NOMO-1 treated with DMSO at 0.1 percent for 48 hours (cell line): Measurements from ENCODE around the gene FCRLA.

Experiments used
- DNase-seq: peaks from one replicate; lab custom pipeline; 2025; ENCODE audit not compliant: unreplicated experiment; lab: John Stamatoyannopoulos, UW

FCRLA gene

DNA sequence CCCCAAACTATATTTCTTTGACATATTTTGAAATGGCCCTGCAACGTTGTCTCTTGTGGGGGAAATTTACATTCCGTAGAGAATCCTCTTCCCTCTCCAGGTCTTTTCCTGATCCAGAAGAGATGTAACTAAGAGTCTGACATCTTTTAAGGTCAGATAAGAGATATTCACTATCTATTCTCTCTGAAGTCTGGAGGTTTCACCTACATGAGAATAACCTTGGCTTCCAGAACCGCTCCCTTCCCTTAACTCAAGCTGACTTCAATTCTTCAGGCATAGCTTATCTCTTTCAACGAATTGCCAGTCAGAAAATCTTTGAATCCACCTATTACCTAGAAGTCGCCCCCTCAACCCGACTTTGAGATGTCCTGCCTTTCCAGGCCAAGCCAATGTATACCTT lies 24.2 kb downstream of the FCRLA start:
- no peak for DNase-seq

DNA sequence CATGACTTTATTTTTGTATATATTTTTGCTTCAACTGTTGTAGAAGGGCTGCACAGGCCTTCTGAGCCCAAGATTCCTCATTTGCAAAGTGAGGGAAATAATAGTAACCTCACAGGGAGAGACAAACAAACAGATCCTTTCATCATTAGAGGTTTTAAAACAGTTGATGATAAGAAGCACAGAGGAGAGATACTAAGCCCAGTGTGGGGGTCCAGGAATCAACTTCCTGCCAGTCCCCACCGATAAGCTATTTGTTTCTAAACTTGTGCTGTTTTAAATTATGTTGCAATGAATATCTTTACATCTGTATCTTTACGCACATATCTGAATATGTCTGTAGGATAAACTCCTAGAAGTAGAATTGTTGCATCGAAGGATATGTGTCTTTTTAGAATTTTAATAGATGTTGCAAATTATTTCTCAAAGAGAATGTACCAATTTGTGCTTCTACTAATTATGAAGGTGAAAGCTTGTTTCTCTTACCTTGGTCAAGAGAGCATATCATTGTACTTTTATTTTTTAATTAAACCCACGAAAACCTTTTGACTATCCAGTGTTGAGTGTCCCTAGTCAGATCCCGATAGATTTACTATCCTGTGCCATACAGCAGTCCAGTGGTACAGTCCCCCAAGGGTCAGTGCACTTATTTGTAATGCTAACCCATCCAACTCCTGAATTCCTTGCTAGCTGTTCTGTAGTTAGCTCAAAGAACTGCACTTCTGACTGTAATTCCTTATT lies 25.1 kb downstream of the FCRLA start:
- DNase-seq = no peak

DNA sequence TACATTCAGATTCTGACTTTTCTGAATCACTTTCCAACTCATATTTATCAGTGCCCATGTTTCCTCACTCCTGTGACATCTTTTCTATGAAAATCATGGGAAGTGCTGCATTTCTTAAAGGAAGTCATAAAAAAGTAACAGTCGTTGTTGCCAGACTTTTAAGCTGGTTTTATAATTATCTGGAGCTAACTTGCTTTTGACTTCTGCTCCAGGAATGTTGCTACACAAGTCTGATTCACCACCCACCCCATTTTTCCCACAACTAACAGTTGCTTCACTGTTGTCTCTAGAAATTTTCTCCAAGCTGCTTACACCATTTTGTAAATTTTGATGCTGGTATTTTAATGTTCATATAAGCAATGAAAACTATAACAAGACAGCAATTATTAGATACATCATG lies 26.5 kb downstream of the FCRLA start:
- DNase-seq = peak; percentile 56

DNA sequence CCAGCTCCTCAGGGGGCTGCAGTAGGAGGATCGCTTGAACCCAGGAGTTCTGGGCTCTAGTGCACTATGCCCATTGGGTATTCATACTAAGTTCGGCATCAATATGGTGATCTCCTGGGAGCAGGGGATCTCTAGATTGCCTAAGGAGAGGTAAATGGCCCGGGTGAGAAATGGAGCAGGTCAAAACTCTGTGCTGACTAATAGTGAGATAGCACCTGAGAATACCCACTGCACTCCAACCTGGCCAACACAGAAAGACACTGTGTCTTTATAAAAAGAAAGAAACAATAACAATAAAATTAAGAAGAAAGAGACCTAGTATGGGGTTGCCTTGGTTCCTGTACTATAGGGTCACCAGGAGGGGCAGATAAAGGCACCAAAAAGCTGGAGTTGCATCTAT lies 28.8 kb downstream of the FCRLA start:
- no peak for DNase-seq

DNA sequence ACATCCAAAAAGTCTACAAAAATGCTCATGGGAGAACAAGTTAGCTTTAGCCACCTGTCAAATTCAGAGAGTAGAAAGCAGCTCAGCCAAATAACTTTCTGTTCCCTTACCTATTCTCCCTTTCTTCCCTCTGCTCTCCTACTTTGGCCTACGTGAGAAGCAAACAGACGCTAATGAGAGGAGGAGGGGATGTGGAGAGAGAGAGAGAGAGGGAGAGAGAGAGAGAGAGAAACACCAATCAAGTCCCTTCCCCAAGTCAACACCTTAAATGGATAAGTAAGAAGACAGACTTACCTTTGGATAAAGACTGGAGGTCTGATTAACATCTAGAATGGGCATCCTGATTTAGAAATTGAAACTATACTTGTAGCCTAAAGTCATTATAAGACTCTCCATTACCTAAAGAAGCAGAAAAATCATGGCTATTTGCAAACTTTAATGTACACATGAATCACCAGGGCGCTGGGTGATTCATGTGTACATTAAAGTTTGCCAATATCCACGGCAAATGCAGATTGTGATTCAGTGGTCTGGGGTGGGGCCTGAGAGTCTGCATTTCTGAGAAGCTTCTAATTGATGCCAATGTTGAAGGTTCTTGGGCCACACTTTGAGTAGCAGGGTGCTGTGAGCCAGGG lies 29.4 kb downstream of the FCRLA start:
- peak; percentile 22 for DNase-seq

DNA sequence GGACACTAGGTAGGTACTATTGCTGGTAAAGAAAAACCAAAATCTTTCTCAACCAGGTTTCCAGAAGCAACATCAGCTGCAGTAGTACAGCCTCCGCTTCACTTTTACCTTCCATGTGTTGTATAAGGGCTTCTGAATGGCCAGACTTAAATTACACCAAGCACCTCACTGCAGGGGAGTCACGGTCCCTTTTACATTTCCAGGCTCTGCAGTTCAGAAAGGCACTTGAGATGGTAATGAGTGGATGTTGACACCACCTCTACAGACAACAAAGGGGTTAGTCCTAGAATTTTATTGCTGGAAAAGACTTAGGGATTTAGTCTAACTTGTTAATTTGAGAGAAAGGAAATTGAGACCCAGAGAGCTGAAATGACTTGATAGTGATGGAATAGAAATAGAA lies 30.6 kb downstream of the FCRLA start:
- no peak for DNase-seq

DNA sequence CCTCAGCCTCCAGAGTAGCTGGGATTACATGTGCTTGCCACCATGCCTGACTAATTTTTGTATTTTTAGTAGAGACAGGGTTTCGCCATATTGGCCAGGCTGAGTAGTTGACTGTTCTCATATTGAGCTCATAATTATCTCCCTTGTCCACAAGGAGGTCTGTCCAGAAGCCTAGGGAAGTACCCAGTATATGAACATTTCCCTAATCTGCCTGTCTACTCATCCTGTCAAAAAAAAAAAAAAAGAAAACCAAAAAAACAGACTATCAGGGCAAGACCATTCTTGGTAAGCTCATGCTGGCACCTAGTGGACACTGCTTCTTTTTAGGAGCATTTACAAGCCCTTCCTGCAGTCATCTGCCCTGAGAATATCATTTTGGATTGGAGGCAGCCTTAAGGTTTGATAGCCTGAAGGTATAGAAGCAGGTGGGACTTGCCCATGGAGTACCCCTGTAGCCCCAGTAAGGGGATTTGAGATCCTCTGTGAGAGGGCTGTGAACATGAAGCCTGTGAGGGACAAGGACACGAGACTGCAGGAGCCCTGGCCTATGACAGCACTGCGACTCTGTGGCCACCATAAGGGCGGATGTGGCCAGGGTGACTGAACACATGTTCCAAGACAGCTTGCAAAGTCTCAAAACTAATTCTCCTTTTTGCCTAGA lies 31.7 kb downstream of the FCRLA start:
- DNase-seq = peak; percentile 94

DNA sequence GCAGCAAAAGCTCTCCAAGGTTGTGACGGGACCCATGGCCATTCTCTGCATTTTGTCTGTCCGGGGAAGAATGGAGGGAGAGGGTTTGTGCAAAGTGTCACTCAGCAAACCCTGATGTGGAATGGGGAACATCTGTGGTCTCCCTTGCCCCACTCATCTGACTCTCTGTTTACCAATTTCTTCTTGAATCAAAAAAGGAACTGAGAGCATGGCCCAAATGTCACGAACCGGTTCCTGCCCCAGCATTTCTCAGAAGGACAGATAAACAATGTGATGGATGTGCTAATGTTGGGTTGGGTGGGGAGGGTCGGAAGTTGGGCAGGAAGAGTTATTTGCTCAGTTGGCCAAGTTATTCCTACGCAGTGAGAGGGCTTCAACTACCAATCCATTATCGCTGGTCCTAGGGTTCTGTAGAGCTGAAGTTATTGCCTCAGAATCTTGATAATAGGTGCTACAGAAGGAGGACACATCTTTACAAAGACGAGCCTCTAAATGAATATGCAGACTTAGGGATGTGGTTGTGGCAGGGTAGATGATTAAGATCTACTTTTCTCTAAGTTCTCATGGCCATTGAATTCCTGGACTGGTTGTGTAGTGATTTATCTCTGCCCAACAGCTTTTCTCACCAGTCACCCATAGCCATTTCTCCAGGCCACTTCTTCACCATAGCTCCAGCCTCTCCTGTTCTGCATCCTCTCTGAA lies 33.0 kb downstream of the FCRLA start:
- DNase-seq = peak; percentile 45

DNA sequence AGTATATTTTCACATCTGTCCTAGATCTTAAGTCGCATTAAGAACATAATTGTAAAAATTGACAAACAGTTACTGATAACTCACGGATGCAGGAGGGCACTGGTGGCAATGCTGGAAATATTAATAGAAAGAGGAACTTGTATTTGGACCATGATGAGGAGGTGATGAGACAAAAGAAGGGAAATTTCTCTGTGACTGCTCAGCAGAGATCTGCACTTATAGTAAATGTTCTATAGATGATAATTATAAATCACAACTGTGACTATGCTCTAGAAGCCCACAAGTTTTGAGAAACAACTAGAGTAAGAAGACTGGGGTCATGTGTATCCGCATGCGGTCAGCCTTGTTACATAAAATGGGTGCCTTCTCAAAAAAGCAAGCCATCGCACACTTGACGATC lies 33.9 kb downstream of the FCRLA start:
- peak; percentile 51 for DNase-seq

DNA sequence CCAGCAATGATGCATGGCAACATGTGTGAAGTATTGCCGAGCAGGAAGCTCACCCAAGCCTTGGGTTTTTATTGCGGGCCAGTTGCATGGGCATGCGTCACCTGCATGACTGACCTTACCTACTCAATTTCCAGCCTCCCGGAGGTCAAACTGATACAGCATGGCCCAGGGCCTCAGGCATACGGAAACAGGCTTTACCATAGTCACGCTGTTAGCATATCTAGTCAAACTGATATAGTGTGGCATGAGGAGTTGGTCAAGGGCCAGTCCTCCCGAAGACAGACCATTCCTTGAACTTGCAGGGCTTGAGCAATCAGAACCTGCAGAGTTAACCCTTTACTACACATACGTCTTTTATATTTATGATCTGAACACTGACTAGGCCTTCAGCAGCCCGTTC lies 36.2 kb downstream of the FCRLA start:
- no peak for DNase-seq

DNA sequence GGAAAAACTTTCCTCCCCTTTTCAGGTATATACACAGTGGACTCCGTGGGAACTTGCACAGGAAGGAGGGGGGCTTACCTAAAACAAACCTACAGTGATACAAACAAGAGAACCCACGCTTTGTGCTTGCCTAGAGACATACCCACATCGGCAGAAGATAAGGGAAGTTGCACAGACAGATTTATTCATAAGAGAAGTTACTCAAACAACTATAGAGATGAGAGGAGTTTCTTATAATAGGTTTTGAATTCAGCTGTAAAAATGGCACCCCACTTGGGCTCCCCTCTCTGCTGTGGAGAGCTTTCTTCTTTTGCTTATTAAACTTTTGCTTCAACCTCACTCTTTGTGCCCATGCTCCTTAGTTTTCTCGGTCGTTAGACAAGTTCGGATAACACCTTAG lies 40.8 kb downstream of the FCRLA start:
- DNase-seq = peak; percentile 66

DNA sequence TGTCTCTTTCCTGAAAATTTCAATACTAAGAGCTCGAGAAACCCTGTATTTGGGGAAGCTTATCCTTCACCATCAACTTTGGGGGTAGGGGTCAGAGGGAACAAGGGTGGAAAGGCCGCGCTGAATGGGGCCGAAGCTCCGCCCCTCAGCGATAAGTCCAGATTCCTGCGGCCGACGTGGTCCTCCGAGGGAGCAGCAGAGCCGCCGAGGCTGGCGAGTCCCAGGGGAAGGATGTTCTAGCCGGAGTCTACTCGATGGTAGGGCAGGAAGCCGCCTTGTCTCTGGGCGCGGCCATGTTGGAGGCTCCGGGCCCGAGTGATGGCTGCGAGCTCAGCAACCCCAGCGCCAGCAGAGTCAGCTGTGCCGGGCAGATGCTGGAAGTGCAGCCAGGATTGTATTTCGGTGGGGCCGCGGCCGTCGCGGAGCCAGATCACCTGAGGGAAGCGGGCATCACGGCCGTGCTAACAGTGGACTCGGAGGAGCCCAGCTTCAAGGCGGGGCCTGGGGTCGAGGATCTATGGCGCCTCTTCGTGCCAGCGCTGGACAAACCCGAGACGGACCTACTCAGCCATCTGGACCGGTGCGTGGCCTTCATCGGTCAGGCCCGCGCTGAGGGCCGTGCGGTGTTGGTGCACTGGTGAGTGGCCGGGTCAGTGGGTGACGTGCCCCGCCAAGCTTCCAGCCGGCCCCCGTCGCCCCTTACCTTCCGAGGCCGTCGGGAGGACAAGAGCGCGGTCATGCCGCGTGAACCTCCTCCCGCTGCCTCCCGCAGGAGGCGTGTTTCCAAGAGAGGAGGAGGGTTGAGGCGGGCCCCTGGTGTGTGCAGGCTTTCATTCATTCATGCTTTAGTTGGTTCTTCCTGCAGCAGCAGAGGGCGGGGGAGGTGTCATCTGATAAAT lies 42.7 kb downstream of the FCRLA start, which contains the start of gene DUSP12:
Gene DUSP12, plus strand, starts transcription at position 278 of the 899 bp plus-strand sequence. Its CDS starts 16 bp downstream, at position 294.
- DNase-seq = peak; percentile 95

DNA sequence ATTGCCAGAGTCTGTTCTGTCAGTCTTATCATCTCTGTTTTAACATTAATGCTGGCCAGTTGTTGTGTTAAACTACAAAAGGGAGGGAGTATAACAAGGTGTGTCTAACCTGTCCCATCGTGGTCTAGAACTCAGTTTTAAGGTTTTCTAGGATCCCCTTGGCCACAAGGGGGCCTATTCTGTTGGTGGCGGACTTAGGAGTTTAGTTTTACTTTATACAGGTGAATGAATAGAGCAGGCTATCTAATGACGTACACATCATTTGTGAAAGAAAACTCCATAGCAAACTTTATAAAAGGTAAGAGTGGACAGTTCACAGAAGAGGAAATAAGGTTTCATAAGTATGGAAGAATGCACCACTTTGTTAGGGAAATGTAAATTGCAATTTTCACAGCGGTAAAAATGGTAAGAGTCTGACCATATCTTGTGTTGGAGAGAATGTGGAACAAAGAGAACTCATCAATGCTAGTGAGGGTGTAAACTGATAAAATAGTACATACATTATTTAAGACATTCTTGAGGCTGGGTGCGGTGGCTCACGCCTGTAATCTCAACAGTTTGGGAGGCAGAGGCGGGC lies 56.6 kb downstream of the FCRLA start:
- peak; percentile 33 for DNase-seq
